Measurements from ENCODE around the gene ATXN1. TPM values are rescaled to one million over a fixed set of nuclear protein-coding genes. Genes with fewer than 3 reads are reported as not detected.

Gene ATXN1
- total and polyA plus RNA-seq, 2 of the 8 experiments (the other 6 are each of a cell fraction or from before 2014, with no cell fraction given), result 1.6 to 4.0 TPM

DNA sequence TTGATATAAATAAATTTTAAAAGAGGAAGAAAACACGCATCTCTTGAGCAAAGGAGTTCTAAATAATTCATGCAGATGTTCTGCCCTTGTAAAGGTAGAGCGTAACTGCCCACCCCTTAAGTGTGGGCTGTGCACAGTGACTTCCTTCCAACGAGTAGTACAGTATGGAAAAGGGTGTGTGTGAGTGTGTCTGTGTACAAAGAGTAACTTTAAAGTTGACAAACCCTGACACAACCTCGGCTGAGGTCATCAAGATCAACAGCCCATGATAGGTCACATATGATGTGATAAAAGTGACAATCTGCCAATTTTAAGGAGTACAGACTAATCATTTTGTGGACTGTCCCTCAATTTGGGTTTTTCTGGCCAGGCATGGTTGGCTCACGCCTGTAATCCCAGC lies 225.7 kb downstream of the ATXN1 start (continued):
- TF ChIP-seq RXRA (IDR thresholded peaks at IDR 0.05; ENCODE audit: insufficient read depth, low read depth, low read length) (no peak), RBBP5 (IDR thresholded peaks at IDR 0.05; ENCODE audit: borderline replicate concordance, low read depth, low read length) (no peak)
